ENCODE results near the gene PSMD3.

Gene PSMD3

DNA sequence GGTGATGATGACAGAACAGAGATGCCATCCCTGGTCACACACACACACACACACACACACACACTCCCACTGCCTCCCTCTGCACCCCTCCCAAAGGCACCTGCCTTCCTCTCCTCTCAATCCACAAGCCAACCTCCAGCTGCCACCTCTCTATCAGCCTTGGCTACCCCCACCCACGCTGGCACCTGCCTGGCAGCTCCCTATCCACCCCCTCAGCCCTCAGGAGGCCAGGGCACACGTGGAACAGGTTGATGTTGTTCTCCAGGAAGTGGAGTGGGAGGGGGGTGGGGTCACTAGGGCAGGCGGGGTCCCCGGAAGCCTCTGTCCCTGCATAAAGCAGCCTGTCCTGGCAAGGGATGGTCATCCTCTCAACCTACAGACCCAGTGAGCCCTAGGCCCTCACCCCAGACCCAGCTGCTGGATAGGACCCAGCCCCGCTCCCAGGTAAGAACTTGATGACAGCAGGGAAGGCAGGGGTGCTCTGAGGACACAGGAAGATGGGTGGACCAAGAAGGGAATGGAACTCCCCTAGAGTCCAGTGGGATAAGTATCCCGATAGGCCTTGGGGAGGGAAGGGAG is 17.9 kb upstream of the PSMD3 start, which contains the start of gene GSDMA:
GSDMA (plus strand) TSS at position 363 of the 579 bp plus-strand sequence. CDS start 2,684 bp downstream, outside the sequence.
- DNase-seq = no peak

GRCh38 chr17:39963829-39964228 is 16.8 kb upstream of the PSMD3 start:
- DNase-seq = peak; percentile 38

GRCh38 chr17:39965017-39965699 is 15.4 kb upstream of the PSMD3 start:
- no peak for DNase-seq

DNA sequence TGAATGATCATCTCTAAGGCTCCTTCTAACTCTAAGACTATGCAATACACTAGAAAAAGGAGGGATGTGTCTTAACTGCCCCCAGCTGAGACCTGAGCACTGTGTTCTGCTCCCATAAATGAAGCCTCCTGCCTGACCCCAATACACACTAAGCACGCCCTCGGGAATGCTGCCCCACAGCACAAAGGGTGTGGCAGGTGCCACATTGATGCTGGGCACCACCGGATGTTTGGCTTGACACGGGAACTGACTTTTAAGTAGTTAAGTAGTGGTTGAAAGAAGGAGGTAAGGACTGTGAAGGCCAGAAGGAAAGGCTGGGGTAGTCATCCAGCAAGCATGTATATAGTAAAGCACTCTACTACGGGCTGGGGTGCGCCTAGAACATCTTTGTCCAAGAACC is 13.8 kb upstream of the PSMD3 start:
- no peak for DNase-seq

DNA sequence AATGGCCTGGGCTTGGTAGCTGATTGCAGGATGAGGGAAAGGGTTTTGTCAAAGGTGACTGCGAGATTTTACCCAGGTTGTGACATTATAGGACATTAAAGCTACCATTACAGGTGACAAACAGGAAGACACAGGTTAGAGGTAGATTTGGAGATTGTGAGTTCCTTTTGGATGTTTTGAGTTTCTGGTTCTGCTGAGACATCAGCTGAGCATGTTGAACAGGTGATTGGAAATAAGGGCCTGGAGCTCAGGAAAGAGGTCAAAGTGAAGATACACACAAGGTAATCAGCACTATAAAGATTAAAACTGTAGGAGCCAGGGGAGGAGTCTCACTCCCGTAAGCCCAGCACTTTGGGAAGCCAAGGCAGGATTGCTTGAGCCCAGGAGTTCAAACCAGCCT is 11.8 kb upstream of the PSMD3 start:
- no peak for DNase-seq

GRCh38 chr17:39969375-39969774 is 11.2 kb upstream of the PSMD3 start:
- no peak for DNase-seq

DNA sequence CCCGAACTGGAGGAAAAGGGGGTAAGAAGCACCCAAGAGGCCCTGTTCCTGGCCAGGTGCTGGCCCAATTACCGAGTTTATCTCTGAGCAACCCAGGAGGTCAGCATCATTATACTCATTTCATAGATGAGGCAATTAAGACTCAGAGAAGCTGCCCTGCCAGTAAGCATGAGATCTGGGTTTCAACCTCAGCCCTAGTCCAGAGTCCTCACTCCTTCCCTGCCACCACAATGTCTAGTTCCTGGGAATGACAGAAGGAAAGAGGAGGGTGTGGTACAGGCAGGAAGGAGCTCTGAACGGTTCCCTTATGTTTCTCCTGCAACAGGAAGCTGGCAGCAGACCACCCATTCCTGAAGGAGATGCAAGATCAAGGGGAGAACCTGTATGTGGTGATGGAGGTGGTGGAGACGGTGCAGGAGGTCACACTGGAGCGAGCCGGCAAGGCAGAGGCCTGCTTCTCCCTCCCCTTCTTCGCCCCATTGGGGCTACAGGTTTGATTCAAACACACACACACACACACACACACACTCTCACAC is 10.4 kb upstream of the PSMD3 start:
- no peak for DNase-seq

DNA sequence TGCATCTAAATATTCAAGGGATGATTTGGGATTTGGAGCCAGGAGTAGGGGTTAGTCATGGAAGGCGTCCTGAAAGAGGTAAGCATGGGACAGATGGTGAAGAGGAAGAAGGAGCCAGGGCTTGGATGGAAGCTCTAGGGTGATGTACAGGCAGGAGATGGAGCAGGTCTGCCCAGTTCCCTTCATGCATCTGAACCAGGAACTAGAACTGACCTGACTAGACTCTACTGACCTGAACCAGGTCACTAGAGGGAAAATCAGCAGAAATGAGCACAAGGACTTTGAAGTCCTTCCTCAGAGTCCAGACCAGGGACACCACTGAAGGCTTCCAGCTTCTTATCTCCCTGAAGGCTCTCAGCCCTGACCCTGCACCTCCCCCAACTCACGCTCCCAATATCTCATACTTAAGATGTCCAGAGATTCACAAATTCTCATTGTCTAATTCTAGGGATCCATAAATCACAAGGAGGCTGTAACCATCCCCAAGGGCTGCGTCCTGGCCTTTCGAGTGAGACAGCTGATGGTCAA is 9.5 kb upstream of the PSMD3 start:
- no peak for DNase-seq

DNA sequence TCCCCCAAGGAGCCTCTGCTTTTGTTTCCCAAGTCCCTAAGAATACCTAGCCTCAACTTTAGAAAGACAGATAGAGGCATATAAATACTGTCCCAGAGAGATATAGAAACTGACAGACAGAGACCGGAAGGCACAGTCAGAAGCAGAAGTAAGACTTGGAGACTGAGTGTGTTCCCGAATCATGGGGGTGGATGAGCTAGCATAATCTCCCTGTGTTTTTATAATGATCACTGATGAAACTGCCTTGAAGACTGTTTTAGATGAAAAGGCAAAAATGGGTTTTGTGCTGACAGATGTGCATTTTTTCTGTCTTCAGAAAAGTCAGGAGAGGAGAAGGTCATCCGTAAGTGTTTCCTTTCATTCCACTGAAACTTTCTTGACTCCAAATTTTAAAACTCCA is 8.3 kb upstream of the PSMD3 start:
- DNase-seq = no peak

DNA sequence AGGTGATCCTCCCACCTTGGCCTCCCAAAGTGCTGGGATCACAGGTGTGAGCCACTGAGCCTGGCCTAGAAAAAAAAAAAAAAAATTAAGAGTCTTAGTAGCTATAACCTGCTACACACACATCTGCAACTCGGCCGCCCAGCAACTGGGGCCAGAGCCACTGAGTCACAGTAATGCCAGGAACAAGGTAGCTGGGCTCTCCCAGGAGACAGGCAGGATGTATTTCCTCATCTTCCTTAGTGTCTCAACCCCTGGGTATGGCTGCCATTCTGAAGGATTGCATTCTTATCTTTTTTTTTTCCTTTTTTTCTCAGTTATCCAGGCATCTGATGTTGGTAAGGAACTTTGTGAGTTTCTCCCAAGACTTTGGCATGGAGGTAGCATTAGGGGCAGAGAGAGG is 7.1 kb upstream of the PSMD3 start:
- no peak for DNase-seq

GRCh38 chr17:39974433-39974832 is 6.2 kb upstream of the PSMD3 start:
- DNase-seq = no peak

DNA sequence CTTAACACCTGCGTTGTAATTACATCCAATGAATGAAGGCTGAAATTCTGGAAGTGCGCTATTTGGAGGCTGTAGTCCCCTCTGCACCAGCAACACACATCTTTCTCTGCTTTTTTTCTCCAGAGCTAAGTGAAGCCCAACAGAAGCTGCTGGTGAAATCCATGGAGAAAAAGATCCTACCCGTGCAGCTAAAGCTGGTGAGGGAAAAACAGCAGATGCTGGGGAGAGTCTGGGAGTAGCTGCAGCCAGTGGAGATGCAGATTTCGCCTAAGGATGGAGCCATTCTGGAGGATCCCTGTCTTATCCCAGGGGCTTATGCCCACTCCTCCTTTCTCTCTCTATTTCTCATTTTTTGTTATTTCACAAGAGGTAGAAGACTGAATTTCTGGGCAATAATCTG is 4.8 kb upstream of the PSMD3 start:
- DNase-seq = no peak

DNA sequence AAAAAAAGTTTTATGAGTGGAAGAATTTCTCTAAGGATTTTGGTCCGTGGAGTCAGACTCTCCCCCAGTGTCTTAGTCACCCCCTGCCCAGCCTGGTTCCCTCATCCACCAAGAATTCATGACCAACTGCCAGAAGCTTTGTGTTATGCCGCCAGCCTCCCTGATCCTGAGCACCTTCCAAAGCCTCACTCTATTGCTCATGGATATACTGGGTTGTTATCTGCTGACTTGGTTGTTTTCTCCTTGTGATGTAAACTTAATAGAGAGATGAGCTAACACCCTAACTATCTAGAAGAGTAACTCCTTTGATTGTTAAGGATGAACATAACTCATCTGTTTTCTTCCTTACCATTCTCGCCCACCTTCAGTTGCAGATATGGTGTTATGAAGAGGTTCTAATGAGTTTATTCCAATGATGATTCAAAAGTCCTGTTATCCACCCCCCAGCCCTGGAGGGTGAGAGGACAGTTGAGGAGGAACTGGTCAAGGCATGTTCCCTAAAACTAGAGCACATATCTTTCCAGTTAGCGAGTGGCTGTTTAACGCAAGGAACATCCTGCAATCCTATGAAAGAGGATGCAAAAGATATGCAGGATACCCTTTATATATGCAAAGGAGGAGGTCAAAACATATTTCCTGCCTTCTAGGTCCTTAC is 1.5 kb upstream of the PSMD3 start:
- DNase-seq = no peak

- peak; percentile 6 for DNase-seq
These were observed 685 bp upstream of the PSMD3 start for GRCh38 chr17:39979893-39980350.

DNA sequence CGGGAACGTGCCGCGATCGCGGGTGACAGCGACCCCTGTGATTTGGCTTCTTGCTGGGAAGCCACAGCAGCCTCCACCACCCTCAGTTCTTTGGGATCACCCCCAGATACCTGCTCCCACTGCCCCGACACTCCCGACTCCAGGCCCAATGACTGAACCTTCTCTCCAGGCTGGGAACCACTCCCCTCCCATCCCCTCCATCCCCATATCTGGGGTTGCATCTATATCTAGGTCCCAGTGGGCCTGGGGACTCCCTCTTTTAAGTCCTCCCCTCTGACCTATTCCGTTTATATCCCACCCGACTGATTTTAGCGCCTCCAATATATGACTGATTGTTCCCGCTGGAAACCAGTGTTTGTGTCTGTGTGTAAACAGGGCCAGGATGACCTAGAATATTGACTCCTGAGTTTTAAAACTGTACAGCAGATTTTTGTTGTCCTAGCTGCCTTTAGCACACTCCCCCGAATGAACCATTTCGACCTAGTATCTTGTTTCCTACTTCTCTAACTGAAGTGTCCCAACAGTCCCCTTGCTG is 667 bp downstream of the PSMD3 start:
- DNase-seq = no peak

DNA sequence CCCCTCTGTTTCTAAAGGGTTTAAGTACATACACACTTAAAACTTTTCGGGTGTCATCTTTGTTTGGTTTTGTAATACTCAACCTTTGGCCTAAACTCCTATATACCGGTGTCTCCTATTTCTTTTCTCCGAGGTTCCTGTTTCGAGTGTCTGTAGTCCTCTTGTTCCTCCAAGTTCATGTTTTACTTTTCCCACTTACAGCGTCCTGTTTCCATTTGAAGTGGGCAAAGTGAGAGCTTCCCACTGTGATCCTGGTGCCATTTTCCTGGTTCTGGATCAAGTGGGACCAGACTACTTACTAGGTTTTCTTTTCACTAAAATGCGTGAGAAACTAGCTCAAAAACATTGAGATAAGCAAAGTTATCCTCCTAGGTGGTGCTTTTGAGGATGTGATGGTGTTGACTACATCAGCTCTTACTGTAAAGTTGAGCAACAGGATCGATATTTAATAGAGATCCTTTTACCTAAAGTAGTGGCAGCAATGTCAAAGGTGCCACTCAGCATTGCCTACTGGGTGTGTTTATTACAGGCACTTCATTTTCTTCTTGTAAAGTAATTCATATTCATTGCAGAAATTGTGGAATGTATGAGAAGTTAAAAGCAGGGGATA is 1.3 kb downstream of the PSMD3 start:
- no peak for DNase-seq

GRCh38 chr17:39988206-39988810 is 7.7 kb downstream of the PSMD3 start:
- DNase-seq = no peak

- DNase-seq = no peak
These were observed 13.8 kb downstream of the PSMD3 start for GRCh38 chr17:39994448-39994847.

DNA sequence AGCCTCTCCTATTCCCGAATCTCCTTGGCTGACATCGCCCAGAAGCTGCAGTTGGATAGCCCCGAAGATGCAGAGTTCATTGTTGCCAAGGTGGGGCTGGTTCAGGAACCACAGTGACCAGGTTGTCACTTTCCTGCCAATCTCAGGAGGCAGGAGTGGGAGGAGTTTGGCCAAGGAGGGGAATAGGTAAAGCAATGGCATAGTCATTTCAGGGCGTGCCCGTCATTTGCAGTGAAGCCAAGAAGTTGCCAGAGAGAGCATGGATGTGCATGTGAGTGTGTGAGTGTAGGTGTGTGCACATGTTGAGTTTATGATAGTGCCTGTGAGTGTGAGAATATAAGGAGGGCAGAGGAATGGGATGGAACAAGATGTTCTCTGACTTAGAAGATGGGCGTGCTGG is 14.8 kb downstream of the PSMD3 start:
- DNase-seq = no peak

GRCh38 chr17:39996162-39996561 is 15.6 kb downstream of the PSMD3 start:
- DNase-seq = no peak

DNA sequence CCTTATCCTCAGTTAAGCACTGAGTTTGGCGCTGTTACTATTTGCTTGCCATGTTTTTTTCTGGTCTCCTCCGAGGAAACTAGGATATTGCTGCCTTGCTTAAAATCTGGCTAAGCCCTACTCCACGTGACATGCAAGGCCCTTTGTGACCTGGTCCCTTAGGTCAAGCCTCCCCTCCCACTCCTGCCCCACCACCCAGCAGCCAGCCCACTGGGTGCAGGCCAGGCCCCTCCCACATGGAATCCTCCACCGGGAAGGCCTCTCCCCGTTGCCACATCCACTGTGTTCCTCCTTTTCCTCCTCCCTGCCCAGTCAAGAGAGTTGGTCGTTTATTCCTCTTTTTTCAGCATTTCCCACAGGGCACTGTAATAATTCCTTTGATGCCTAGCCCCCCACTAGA is 16.2 kb downstream of the PSMD3 start:
- DNase-seq = no peak

- DNase-seq = no peak
These were observed 16.9 kb downstream of the PSMD3 start for GRCh38 chr17:39997543-39997942.

- no peak for DNase-seq
These were observed 18.5 kb downstream of the PSMD3 start for GRCh38 chr17:39999067-39999466.
